HTR-8/SVneo (cell line): ENCODE data around the gene IRF6.

Experiments
- DNase-seq: peaks from one replicate; pipeline ENCODE4 v3.0.0; 2011; ENCODE audit warnings: low spot score, mixed read lengths; ENCODE audit not compliant: insufficient read length
- FAIRE-seq: peaks from 2 replicates; lab custom pipeline; 2011; peaks lifted over from hg19 to GRCh38; lab: Jason Lieb, UNC

The IRF6 gene

GRCh38 chr1:209768354-209768774 is 37.6 kb downstream of the IRF6 start:
- no peak for FAIRE-seq

DNA sequence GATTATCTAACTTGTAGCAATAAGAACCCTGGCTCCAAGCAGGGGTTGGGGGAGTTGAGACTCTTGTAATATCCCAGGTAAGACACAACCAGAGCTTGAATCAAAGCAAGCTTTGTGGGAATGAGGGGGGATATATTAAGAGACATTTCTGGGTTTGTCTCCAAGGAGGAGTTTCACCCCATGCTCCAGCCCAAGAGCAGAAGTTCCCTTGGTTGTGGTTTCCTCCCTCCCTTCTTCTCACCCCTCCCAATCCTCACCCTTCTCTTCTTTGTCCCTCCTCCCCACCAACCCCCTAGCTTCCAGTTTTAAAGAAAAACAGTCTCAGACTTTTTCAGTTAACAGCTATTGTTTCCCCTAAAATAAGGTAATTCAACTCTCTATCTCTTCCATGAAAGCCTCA is 38.2 kb downstream of the IRF6 start:
- DNase-seq (no peak), FAIRE-seq (no peak)

More at GRCh38 chr1:209768354-209768774, 37.6 kb downstream of the IRF6 start:
- DNase-seq = no peak

DNA sequence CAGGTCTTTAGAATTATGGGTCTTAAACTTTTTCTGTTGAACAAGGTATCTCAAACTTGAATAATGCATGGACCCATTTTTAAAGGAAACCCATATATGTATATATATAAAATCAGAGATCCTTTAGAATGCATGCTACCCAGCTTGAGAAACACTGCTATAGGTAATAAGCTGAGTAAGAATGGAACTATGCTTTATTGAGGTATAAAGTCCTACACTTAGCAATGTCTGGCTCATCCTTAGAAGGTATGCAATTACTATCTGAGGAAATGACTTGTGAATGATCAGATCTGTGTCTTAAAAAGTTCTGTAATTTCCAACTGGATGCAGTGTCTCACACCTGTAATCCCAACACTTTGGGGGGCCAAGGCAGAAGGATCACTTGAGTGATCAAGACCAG is 38.8 kb downstream of the IRF6 start:
- FAIRE-seq = no peak
- DNase-seq = no peak

- no peak for DNase-seq
- no peak for FAIRE-seq
These were observed 39.9 kb downstream of the IRF6 start for GRCh38 chr1:209766051-209766450.

DNA sequence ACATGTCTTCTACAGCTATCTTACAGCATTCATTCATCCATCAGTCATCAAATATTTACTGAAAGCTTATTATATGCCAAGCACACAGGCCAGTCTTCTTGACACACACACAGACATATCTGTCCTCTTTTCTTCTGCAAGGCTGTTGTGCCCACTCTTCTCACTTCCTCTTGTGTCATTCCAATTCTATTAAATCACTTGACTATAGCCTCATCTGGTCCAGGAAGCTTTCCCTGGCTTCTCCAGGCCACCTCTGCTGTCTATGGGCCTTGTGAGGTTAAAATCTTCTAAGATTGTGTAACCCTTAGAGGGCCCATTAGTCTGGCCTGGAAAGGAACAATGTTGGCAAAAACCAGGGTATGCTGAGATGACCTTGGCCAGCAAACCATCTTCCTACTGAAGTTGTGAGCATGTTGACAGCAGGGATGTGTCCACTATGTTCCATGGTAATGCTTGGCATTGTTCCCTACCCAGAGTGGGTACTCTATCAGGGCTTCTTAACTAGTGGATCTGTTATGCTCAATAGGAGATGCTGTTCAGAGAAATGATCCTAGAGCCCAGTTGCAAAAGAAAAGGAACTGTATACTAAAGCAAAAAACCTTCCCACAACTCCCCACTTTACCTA is 44.8 kb downstream of the IRF6 start:
- FAIRE-seq = no peak
- DNase-seq = no peak

DNA sequence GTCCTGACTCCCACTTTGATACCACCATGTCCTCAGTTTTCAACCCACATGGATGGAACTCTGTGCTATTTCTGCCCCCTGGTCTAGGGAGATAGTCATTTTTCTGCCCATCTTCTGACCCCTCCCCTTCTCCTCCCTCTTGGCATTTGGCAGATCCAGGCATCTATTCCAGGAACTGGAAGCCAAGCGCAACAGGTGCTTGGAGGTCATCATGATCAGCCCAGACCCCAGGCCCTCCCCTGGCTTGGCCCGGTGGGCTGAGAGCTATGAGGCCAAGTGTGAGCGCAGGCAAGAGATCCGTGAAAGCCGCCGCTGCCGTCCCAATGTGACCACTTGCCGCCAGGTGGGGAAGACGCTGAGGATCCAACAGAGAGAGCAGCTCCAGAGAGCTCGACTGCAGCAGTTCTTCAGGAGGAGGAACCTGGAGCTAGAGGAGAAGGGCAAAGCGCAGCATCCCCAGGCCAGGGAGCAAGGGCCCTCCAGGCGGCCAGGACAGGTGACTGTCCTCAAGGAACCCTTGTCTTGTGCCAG is 46.0 kb downstream of the IRF6 start:
- FAIRE-seq = no peak
- no peak for DNase-seq

DNA sequence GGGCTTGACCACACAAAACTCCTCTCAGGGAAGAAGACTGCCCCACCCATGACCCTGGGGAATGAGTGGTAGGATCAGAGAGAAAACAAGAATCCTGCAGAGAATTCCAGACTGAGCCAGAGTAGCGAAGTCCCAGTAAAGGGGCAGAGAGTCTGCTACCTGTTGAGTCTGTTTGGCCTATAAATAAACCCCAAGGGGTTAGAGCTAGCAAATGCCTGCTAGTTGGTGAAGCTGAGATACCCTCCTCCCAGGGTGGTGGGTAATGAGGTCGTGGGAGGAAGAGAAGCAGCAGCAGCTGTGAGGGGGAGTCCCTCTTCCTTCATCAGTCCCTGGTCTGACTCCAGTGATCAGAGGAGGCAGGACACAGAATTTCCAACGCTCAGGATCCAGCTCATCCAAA is 47.5 kb downstream of the IRF6 start:
- no peak for FAIRE-seq
- no peak for DNase-seq

DNA sequence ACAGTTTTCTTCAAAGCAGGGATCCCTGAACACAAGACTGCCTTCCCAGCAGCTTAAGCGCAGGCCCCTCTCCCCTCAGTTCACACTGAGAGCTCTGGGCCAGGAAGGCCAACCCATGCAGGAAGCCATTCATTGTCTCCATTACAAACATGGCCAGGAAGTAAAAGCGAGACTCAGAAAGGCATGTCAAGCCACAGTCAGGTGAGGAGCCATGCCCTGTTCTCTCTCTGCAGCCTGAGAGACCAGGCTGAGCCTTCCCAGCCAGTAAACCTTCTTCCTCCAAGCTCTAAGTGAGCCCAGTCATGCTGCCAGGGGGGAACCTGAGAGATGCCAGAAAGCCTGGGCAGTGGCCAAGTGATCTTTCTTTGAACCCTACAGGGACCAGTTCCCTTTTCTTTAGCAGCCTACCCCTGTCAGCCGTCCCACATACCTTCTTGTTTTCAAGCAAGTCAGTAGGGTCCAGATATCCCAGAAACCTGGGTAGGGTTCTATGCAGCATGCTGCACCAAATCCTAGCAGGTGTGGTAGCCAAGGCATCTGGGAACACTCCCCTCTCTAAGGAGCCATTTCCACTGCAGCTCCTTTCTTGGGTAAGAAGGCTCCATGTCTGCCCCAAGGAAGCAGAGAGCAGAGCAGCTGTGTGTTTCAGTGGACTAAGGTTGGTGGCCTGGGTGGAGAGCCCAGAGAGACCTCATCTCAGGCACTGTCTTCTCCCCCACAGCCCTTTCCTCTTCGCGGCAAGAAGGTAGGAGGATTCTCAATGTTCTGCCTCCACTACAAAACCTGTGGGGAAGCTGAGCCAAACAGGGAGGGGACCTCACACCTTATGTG is 49.1 kb downstream of the IRF6 start:
- DNase-seq = no peak
- FAIRE-seq = no peak

- FAIRE-seq = no peak
- no peak for DNase-seq
These were observed 49.9 kb downstream of the IRF6 start, which contains the start of gene TRAF3IP3 for GRCh38 chr1:209755926-209756614. Gene TRAF3IP3 (plus strand): TSS chr1:209756053. CDS start chr1:209760040, 3,987 bp downstream.

- FAIRE-seq = no peak
These were observed 50.7 kb downstream of the IRF6 start for GRCh38 chr1:209755256-209755655.

GRCh38 chr1:209752890-209753289 is 53.1 kb downstream of the IRF6 start:
- FAIRE-seq (no peak), DNase-seq (no peak)

More at GRCh38 chr1:209755256-209755655, 50.7 kb downstream of the IRF6 start:
- DNase-seq = no peak

DNA sequence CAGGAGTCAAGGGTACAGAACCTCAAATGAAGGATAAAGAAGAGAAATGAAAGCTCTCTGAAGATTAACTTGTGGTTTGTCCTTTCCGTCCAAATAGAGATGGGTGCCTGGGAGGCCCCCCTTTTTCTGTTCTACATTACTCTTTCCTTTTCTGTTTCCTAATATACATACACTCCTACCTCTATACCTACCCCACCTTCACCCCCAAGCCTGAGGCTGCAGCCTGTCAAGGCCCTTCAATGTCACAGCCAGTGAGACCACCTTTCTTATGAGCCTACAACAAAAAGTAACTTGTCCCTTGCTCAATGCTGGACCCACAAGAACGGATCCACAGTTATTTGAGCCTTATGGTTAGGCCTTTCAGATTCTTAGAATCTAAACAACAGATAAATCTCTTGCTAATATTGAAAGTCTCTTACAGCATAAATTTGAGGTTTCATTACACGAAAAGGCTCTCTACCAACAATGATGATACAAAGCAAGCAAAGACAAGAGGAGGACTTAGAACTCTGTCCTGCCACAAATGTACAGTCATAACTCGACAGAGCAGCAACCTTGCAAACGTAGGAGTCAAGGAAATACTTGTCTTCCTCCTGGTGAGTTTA is 54.2 kb downstream of the IRF6 start:
- DNase-seq (no peak), FAIRE-seq (no peak)

DNA sequence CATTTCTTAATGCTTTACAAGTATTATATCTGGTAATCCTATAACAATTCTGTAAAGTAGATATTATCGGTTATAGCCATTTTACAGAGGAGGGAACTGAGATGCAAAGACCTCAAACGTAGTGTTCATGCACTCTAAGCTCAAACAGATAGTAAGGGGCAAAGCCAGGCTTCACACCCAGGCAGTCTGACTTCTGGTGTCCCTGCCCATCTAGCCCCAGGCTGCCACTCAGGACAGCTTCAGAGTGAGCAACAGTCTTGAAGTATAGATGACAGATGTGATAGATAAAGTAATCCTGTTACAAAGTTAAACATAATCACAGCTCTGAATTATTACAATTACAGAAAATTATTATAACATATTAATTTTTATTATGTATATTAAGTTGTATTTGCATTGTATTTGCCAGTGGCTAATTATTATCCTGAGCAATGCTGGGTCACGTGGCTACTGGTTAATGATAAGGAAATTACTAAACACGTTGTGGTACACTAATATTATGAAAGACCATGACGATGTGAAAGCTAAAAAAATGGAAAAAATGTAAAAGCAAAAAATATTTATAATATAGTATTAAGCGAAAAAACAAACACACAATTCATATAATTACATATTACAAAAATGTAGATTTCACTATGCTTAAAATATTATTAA is 56.1 kb downstream of the IRF6 start:
- FAIRE-seq = no peak
- no peak for DNase-seq

- FAIRE-seq = no peak
- DNase-seq = no peak
These were observed 56.7 kb downstream of the IRF6 start for GRCh38 chr1:209749205-209749604.

- FAIRE-seq = no peak
- DNase-seq = no peak
These were observed 57.3 kb downstream of the IRF6 start for GRCh38 chr1:209748620-209749019.

DNA sequence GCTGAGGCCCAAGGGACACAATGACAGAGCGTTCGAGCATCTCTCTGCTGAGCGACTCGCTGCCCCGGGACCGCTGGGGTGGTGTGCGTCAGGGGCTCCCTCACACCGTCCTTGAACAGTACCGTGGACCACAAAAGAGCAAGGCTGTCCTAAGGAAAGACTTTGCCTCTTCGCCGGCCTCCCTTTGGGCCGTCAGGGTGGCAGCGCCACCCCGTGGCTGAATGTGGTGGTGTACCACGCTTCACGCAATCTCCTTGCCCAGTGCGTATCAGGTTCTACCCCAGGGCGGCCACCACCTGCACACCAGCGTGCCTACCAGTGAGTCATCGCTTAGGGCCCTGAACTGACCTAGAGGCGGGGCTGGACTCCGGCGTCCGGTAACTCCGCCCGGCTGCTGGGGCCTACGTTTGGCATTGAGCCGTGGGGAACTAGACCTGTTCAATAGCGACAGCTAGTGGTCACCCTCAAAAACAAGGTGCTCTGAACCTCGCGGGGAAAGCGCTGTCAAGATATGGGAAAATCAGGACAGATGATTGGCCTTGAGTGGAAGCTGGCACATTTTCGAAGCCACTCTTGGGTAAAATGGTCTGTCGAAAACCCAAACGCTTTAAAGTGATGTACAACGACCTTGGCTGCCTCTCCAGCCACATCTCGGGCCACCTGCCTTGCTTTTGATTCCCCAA is 58.2 kb downstream of the IRF6 start:
- DNase-seq = peak; percentile 98
- FAIRE-seq = peak; percentile 92

DNA sequence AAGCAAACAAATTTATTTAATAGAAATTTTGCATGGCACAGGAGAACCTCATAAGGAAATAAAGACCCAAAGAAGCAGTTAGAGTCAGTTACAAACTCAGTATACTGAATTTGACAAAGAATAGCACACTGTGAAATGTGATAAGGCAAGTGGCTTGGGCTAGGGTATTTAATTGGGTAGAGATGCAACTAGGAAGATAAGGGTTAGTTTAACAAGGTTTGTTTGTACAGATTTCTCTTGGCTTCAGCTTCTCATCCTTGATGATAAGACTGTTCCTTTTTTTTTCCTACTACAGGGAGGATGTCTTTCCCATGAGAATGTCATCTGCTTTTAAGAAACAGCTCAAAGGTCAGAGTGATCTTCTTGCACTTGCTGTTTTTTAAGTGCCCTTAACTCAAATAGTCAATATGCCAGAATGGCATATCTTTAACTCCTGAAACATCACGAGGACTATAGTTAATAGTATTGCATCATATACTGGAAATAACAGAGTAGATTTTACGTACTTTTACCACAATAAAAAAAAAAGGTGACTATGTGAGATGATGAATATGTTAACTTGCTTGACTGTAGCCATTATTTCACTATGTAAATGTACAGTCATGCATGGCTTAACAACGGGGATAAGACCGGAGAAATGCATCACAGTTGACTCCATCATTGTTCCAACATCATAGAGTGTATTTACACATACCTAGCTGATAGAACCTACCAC is 59.3 kb downstream of the IRF6 start:
- DNase-seq = no peak
- FAIRE-seq = no peak

GRCh38 chr1:209743145-209743482 is 62.8 kb downstream of the IRF6 start:
- FAIRE-seq (no peak), DNase-seq (no peak)
